GOT3 (cell line): ENCODE results near the gene SNCG.
"Not testable (repeated sequence)": the region's sequence is repeated elsewhere in the genome, so short reads cannot be mapped to it uniquely, and the experiment has no call there.

Source experiments
- DNase-seq: peaks from one replicate; lab custom pipeline; 2025; ENCODE audit warnings: mixed read lengths; lab: John Stamatoyannopoulos, UW

The SNCG gene

GRCh38 chr10:86945361-86946212, 12.8 kb upstream of the SNCG start:
- no peak for DNase-seq

GRCh38 chr10:86946213-86947155, 11.9 kb upstream of the SNCG start:
- no peak for DNase-seq

- DNase-seq: not testable (repeated sequence)
These were observed 10.6 kb upstream of the SNCG start for GRCh38 chr10:86947806-86948205.

- DNase-seq: no peak
These were observed 8.1 kb upstream of the SNCG start for GRCh38 chr10:86950349-86950748.

GRCh38 chr10:86951184-86951761, 7.1 kb upstream of the SNCG start:
- DNase-seq: no peak

GRCh38 chr10:86952106-86952505, 6.3 kb upstream of the SNCG start:
- no peak for DNase-seq

- DNase-seq: not testable (repeated sequence)
These were observed 5.7 kb upstream of the SNCG start for GRCh38 chr10:86952697-86953096.

GRCh38 chr10:86953747-86954680, 4.4 kb upstream of the SNCG start:
- no peak for DNase-seq

- DNase-seq: no peak
These were observed 3.5 kb upstream of the SNCG start for GRCh38 chr10:86954681-86955500.

GRCh38 chr10:86955501-86956194, 2.8 kb upstream of the SNCG start:
- no peak for DNase-seq

- DNase-seq: no peak
These were observed 2.1 kb upstream of the SNCG start for GRCh38 chr10:86956195-86956847.

- DNase-seq: no peak
These were observed 1.5 kb upstream of the SNCG start for GRCh38 chr10:86956848-86957448.

GRCh38 chr10:86957471-86958115, 806 bp upstream of the SNCG start, which contains the start of gene MMRN2:
MMRN2 (minus strand) TSS chr10:86957615; CDS start chr10:86957541, 74 bp downstream.
- DNase-seq: no peak

GRCh38 chr10:86958901-86959736, 720 bp downstream of the SNCG start:
- DNase-seq: no peak

- no peak for DNase-seq
These were observed 1.3 kb downstream of the SNCG start for GRCh38 chr10:86959737-86960002.

- DNase-seq: no peak
These were observed 1.8 kb downstream of the SNCG start for GRCh38 chr10:86960003-86960862.
